HG03565 (cell line): Measurements from ENCODE around the gene USH2A.

Experiments
- ATAC-seq: cut with Tn5 transposase; IDR thresholded peaks from one replicate; pipeline ENCODE4 v1.9.1; 2021; ENCODE audit warnings: mild to moderate bottlenecking, moderate library complexity; ENCODE audit not compliant: unreplicated experiment

The USH2A gene

GRCh38 chr1:216422821-216423520, at the start of gene USH2A:
TSS of gene USH2A (minus strand) at chr1:216423448. CDS start at chr1:216422336, 1,112 bp downstream.
- no peak for ATAC-seq

- no peak for ATAC-seq
Measured at GRCh38 chr1:216466162-216466801, 43.0 kb upstream of the USH2A start.

- no peak for ATAC-seq
Measured at GRCh38 chr1:216464489-216464888, 41.2 kb upstream of the USH2A start.

GRCh38 chr1:216462066-216462775, 39.0 kb upstream of the USH2A start:
- ATAC-seq = no peak

GRCh38 chr1:216461466-216461865, 38.2 kb upstream of the USH2A start:
- ATAC-seq = no peak

- ATAC-seq = no peak
Measured at GRCh38 chr1:216459651-216460207, 36.5 kb upstream of the USH2A start.

- no peak for ATAC-seq
Measured at GRCh38 chr1:216458812-216459211, 35.6 kb upstream of the USH2A start.

GRCh38 chr1:216457356-216457755, 34.1 kb upstream of the USH2A start:
- no peak for ATAC-seq

- no peak for ATAC-seq
Measured at GRCh38 chr1:216456682-216457081, 33.4 kb upstream of the USH2A start.

- ATAC-seq = no peak
Measured at GRCh38 chr1:216453777-216454176, 30.5 kb upstream of the USH2A start.

GRCh38 chr1:216450227-216450626, 27.0 kb upstream of the USH2A start:
- ATAC-seq = no peak

- no peak for ATAC-seq
Measured at GRCh38 chr1:216448011-216448510, 24.8 kb upstream of the USH2A start.

- ATAC-seq = no peak
Measured at GRCh38 chr1:216437603-216438002, 14.4 kb upstream of the USH2A start.

GRCh38 chr1:216434232-216434631, 11.0 kb upstream of the USH2A start:
- ATAC-seq = no peak

GRCh38 chr1:216433175-216433574, 9.9 kb upstream of the USH2A start:
- no peak for ATAC-seq

- ATAC-seq = no peak
Measured at GRCh38 chr1:216430744-216431143, 7.5 kb upstream of the USH2A start.

GRCh38 chr1:216425577-216425976, 2.3 kb upstream of the USH2A start:
- ATAC-seq = no peak

GRCh38 chr1:216420746-216421145, 2.5 kb downstream of the USH2A start:
- no peak for ATAC-seq

- ATAC-seq = no peak
Measured at GRCh38 chr1:216420263-216420662, 3.0 kb downstream of the USH2A start.

- ATAC-seq = no peak
Measured at GRCh38 chr1:216416488-216416887, 6.8 kb downstream of the USH2A start.

GRCh38 chr1:216410026-216410425, 13.2 kb downstream of the USH2A start:
- no peak for ATAC-seq
